Amygdala (tissue), 56 donors: ENCODE measurements around the gene ERICH6B.

ENCODE experiments used
- DNase-seq, 56 donors: peaks; one replicate each; lab custom pipeline; 2025; lab: John Stamatoyannopoulos, UW

The ERICH6B gene

DNA sequence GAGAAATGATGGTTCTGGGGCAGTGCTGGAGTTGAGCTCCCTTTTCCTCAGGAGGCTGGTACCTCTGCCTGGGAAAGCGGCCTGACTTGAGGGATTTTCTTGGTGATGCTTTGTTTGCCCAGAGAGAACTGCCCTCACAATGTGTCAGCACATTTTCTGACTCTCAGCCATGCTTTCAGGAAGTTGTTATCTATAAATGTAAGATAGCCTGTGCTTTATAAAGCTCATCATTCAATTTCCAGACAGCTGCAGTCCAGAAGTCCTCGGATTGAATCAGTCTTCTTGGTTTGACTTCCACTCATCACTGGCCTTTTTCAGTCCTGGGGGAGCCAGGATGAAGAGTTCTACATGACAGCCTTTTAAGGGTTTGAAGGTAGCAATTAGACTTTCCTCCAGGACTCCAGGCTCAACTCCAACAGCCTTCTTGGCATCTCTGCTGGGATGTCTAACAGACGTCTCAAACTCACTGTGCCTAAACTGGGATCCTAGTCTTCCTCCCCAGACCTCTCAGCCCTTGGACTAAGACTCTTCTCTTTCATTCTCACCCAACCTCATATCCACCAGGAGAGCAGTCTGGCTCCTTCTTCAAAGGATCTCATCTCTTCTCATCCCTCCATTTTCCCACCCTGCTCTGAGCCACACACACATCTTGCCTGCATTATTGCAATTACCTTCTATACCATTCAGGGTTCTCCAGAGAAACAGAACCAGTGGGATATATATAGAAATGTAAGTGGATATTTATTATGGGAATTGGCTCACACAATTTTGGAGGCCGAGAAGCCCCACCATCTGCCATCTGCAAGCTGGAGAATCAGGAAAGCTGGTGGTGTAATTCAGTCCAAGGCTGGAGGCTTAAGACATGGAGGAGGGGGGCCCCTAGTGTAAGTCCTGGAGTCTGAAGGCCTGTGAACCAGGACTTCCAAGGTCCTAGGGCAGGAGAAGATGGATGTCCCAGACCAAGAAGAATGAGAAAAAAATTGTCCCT, 13.1 kb downstream of the ERICH6B start:
- peak in 4 of 56 donors; percentile 2 to 8 (median 6) for DNase-seq

- no peak for DNase-seq
Observed at GRCh38 chr13:45601680-45602079, 13.9 kb downstream of the ERICH6B start.

DNA sequence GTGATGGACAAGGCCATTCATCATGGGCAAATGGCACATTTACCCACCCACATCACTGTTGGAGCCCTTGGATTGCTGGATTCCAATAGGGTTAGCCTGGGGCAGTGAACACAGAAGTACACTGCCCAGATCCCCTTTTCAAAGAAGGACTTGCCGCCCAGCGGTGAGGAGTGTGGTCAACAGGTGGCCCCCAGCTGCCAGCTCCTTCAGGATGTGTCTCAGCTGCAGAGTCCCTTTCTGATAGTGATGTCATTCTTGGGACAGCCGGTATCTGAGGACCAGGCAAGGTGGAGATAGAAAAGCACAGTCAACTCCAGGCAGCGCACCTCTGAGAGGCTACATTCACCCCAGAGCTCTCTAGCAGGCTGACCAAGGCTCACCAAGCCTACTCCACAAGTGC, 16.9 kb downstream of the ERICH6B start:
- DNase-seq: no peak

DNA sequence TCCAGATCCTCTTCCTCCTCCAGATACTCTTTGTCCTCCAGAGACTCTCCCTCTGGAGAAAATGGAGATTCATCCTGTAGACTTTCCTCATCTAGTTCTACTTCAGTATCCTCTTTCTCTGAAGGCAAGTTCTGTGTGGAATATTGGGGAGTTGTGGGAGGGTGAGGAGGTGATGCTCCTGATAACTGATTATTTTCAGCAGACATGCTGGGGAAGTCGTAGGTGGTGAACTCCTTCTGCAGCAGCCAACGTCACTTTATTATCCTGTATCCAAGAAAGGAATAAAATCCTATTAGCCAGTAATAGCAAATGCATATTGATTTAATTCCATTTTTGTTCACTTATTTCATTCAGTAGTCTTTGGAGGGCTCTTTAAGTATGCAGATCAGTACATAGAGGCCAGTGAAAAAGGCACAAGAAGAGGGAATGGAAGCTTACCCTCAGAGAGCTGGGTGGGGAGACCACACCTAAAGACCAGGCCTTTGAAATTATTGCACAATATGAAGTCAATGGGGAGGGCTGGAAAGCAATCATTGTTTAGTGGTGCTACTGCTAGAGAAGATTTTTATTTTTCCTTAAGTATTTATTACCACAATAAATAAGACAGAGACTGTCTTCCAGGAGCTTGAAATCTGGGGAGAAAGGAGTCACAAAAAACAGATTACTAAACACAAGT, 18.6 kb downstream of the ERICH6B start:
- no peak for DNase-seq

GRCh38 chr13:45595965-45596364, 19.6 kb downstream of the ERICH6B start:
- DNase-seq: no peak

DNA sequence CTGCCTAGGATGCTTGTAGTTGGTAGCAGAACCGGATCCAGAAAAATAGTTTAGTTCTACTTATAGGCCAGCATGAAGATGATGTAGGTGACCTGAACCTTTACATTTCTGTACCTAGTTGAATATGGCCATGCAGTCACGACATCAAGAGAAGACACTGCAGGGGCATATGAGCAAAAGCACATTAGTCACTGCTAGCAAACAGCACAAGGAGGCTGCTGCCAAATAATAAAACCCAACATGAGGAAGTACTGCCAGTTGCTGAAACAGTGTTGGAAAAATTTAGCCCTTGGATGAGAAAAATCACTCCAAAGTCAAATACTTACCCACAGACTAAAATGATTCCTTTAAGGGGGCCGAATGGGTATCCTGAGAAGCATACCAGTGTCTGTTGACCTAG, 20.8 kb downstream of the ERICH6B start:
- no peak for DNase-seq

GRCh38 chr13:45594227-45594626, 21.3 kb downstream of the ERICH6B start:
- DNase-seq: no peak

DNA sequence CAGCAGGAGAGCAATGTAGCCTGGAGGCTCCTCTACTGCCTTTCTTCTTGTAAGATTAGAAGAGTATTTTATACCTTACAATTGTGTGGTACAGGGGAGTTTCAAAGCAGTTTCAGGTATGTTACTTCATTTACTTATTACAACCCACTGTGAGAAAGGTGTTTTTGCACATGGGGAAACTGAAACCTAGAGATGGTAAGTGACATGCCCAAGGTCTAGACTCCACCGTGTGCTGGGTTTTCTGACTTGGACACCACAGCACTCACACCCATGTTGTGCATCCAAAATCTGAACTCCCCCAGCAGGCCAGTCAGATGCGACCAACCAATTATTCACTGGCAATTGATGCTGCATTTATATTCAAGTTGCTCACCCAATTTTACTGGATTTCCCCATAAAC, 22.8 kb downstream of the ERICH6B start:
- DNase-seq: no peak

- DNase-seq: no peak
Observed at GRCh38 chr13:45590066-45590465, 25.5 kb downstream of the ERICH6B start.

DNA sequence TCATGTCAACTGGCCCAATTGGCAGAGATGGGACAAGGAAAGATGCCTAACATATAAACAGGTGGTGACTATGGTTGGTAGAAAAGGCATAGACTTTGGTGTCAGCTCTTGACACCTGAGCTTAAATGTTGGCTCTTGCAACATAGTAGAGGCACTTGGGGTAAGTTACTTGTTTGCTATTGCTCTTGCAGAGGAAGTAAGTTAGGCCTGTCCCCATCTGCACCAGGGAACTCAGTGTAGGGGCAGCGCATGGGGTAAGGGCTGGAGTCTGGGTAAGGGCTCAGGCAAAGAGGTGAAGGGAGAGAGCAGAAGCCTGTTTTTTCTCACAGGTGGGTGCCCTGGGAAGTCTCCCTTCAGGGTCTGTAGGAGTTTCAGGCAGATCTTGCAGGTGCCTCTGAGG, 27.6 kb downstream of the ERICH6B start:
- no peak for DNase-seq

- DNase-seq: no peak
Observed at GRCh38 chr13:45584816-45585215, 30.7 kb downstream of the ERICH6B start.

DNA sequence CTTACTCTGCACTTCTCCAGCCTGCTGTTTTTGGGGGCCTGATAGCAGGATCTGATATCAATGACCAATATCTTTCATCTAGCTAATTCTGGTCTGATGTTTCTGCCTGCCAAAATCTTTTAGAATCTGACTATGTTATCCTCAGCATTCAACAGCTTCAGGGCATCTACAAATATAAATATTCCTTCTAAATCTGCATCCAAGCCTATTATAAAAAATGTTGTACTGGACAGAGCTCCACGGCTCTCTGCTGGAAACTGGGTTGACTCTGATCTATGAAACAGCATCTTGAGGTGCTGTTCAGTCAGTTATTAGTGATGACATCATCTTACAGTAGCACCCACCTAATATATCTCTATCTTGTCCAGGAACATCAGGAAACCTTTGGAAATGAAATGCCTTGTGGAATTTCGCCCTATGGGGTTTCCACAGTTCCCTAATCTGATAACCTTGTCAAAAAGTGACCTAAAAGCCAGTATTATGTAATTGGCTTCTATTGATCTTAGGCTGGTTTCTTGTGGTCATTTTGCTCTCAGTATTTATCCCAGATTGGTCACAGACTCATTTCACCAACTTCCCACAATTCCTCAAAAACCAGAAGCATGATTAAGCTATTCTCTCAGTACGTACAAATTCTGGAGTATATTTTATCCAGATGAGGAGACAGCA, 33.0 kb downstream of the ERICH6B start:
- no peak for DNase-seq

DNA sequence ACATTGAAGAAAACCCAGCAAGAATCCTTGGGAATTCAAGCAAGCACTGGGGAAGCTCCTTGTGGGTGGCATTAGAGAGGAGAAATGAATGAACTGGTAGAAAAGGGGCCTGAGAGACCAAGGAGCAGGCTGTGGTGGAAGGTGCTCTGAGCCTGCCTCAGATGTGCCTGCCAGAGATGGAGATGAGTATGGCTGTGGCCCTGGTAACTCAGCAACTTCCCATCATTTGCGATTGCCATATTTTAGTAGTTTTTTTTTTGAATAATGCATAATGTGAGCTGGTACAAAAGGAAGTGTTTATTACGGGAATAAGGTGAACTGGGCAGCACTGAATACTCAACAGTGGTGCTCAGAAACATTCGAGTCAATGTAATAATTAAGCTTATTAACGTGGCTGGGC, 39.1 kb downstream of the ERICH6B start:
- no peak for DNase-seq

- no peak for DNase-seq
Observed at GRCh38 chr13:45575830-45576180, 39.7 kb downstream of the ERICH6B start.

GRCh38 chr13:45575146-45575829, 40.3 kb downstream of the ERICH6B start:
- DNase-seq: no peak

- no peak for DNase-seq
Observed at GRCh38 chr13:45565331-45565730, 50.2 kb downstream of the ERICH6B start.

- DNase-seq: peak in 1 of 56 donors; percentile 1
Observed at GRCh38 chr13:45564133-45564776, 51.3 kb downstream of the ERICH6B start.

DNA sequence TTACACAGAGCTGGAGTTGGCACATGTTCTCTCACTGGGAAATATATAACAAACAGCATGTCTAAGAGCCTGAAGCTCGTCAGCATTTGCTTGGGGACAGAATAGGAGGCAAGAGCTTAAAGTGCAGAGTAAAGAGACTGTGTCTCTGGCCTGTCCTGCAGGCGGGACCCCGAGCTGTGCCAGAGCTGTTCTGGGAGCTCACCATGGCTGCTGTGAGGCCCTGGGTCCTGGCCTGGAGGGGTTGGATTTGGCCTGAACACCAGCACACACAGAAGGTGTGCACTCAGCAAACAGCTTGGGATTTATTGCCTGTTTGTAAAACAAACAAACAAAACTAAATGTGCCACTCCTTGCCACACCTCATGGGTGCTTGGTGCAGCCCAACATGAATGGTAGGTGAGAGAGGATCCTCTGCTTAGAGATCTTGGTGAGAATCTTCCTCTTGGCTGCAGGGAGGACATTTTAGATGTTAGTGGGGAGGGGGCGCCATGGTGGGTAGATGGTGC, 60.9 kb downstream of the ERICH6B start:
- no peak for DNase-seq

GRCh38 chr13:45548281-45548680, 67.3 kb downstream of the ERICH6B start:
- no peak for DNase-seq

DNA sequence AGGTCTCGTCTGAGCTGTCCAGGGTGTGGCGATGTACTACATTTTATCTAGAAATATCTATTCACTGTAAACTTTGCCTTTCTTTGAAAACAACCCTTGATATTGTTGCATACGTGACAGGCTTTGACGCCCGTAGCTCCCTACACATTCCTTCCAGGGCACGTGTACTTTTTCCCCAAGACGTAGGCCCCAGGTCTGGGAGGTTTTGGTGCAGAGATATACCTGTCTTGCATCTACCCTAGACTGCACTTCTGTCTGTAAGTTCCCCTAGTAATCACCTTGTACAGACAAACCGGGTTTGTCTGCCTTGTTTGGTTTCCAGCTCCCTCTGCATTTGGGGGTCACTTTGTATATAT, 69.2 kb downstream of the ERICH6B start:
- DNase-seq: no peak
